Smooth muscle cell (in vitro differentiated cells): ENCODE results near the gene SSPN. TPM values are rescaled to one million over a fixed set of nuclear protein-coding genes. Genes with fewer than 3 reads are reported as not detected.

ENCODE experiments used
- DNase-seq: peaks from one replicate; lab custom pipeline; 2025; ENCODE audit not compliant: unreplicated experiment; lab: John Stamatoyannopoulos, UW
- H2AFZ ChIP-seq: fragments of 200-600 bp; sonication (generic); 2 replicates; pipeline ENCODE4 v1.6.0; 2016; ENCODE audit warnings: antibody characterized with exemption, low read depth, mild to moderate bottlenecking
- H3F3A ChIP-seq: fragments of 200-600 bp; sonication (generic); 2 replicates; pipeline ENCODE4 v1.6.0; 2017; ENCODE audit warnings: antibody characterized with exemption, low read depth
- H3K27ac ChIP-seq: fragments of 200-600 bp; sonication (generic); 2 replicates; pipeline ENCODE4 v1.5.1; 2016; ENCODE audit warnings: low read depth, mild to moderate bottlenecking
- H3K27me3 ChIP-seq: fragments of 200-600 bp; sonication (generic); 2 replicates; pipeline ENCODE4 v1.6.1; 2016; ENCODE audit warnings: low read depth, mild to moderate bottlenecking
- H3K36me3 ChIP-seq: fragments of 200-600 bp; sonication (generic); 2 replicates; pipeline ENCODE4 v1.5.1; 2016; ENCODE audit warnings: low read depth
- H3K4me1 ChIP-seq: fragments of 200-600 bp; sonication (generic); 2 replicates; pipeline ENCODE4 v1.5.1; 2016; ENCODE audit warnings: low read depth
- H3K4me2 ChIP-seq: fragments of 200-600 bp; sonication (generic); 2 replicates; pipeline ENCODE4 v1.6.0; 2016; ENCODE audit warnings: mild to moderate bottlenecking
- H3K4me3 ChIP-seq: fragments of 200-600 bp; sonication (generic); 2 replicates; pipeline ENCODE4 v1.5.1; 2016; ENCODE audit warnings: mild to moderate bottlenecking
- H3K79me2 ChIP-seq: fragments of 200-600 bp; sonication (generic); 2 replicates; pipeline ENCODE4 v1.6.0; 2016; ENCODE audit warnings: low read depth, mild to moderate bottlenecking
- H3K9ac ChIP-seq: fragments of 200-600 bp; sonication (generic); 2 replicates; pipeline ENCODE4 v1.6.0; 2016; ENCODE audit warnings: low read depth
- H3K9me3 ChIP-seq: fragments of 200-600 bp; sonication (generic); replicated peaks from 2 replicates; pipeline ENCODE4 v1.5.1; 2016; ENCODE audit warnings: low read depth
- H4K20me1 ChIP-seq: fragments of 200-600 bp; sonication (generic); 2 replicates; pipeline ENCODE4 v1.6.0; 2016; ENCODE audit warnings: low read depth
- CTCF ChIP-seq: fragments of 200-600 bp; sonication (generic); IDR thresholded peaks from 2 replicates; pipeline ENCODE4 v1.5.1; 2017; ENCODE audit warnings: borderline replicate concordance, mild to moderate bottlenecking, antibody characterized with exemption; ENCODE audit not compliant: insufficient read depth, poor library complexity, severe bottlenecking
- WGBS: methylation state at CpG from one replicate; pipeline ENCODE4 v1.1.7; 2016; ENCODE audit warnings: low lambda C conversion rate; 5-methylcytosine and 5-hydroxymethylcytosine counted together
- polyA plus RNA-seq: library from polyadenylated mRNA; unstranded; fragments of >200 nt; fragmentation: Nextera tagmentation; extraction: Ambion mirVana; gene quantifications from 2 replicates; pipeline ENCODE4 v1.2.1, GENCODE V29; 2016
- total RNA-seq: library from RNA; depleted of rRNA; stranded (reverse); fragments of >200 nt; gene quantifications from 2 replicates; pipeline ENCODE4 v1.2.3, GENCODE V29; 2014

Gene SSPN
- total and polyA plus RNA-seq, 2 experiments from 2014 or later = 22.6 to 24.4 TPM

- H2AFZ ChIP-seq = no peak overlapping the region
- no peak overlapping the region for H3K9ac ChIP-seq
- H3F3A ChIP-seq = no peaks in the 10 kb centered on the region
- no peaks in the 10 kb centered on the region for H3K9me3 ChIP-seq
- H3K27ac ChIP-seq = no peak overlapping the region
- H3K79me2 ChIP-seq = no peaks in the 10 kb centered on the region
- no peaks in the 10 kb centered on the region for H3K36me3 ChIP-seq
- no peaks in the 10 kb centered on the region for H3K4me1 ChIP-seq
- H4K20me1 ChIP-seq = no peaks in the 10 kb centered on the region
- TF ChIP-seq CTCF = no peak
- DNase-seq = no peak
- H3K27me3 ChIP-seq = no peaks in the 10 kb centered on the region
- H3K4me3 ChIP-seq = no peak overlapping the region
- H3K4me2 ChIP-seq = no peak overlapping the region
- 61% methylated on average over 1 of the region's 1 CpG for WGBS
Observed at GRCh38 chr12:26252946-26253345, 57.6 kb downstream of the SSPN start.

DNA sequence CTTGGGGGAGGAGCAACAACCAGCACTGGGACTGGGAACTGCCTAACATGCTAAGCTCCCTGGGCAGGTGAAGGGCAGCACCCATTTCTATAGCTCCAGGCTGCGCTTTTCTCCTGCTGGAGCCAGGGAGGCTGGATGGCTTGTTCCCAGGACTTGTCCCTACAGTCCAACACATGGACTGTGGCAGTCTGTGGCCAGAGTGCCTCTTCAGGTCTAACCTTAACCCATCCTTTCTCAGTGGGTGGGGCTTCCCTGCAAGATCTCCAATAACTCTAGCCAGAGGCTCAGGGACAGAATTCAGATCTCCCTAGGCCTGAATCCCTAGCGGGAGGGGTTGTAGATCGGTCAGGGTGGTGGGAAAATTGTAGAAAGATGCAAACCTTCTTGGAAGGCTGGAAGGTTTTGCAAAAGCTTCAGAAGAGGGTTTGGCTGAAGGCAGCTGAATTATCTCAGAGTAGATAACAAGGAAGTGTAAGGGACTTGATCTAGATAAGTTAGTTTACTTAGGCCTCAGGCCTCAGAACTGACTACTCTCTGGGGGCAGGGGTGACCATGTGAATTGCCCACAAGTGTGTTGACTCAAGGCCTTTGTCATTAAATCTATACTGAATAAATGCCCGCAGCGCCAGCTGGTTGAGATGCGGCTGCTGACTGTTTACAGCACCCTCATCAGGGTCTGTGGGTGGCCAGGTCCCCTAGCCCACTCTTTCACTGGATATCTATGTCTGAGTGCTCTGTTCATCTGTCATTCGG, 60.7 kb downstream of the SSPN start:
- H2AFZ ChIP-seq = no peak overlapping the region
- no peaks in the 10 kb centered on the region for H3K27me3 ChIP-seq
- H3K27ac ChIP-seq = no peak overlapping the region
- no peaks in the 10 kb centered on the region for H3K4me1 ChIP-seq
- H4K20me1 ChIP-seq = no peaks in the 10 kb centered on the region
- H3K9ac ChIP-seq = no peak overlapping the region
- H3K9me3 ChIP-seq = no peaks in the 10 kb centered on the region
- H3F3A ChIP-seq = no peaks in the 10 kb centered on the region
- 87% methylated on average over 7 of the region's 7 CpGs for WGBS
- no peak overlapping the region for H3K4me2 ChIP-seq
- no peak for TF ChIP-seq CTCF
- no peaks in the 10 kb centered on the region for H3K79me2 ChIP-seq
- H3K36me3 ChIP-seq = no peaks in the 10 kb centered on the region
- no peak for DNase-seq
- H3K4me3 ChIP-seq = no peak overlapping the region

DNA sequence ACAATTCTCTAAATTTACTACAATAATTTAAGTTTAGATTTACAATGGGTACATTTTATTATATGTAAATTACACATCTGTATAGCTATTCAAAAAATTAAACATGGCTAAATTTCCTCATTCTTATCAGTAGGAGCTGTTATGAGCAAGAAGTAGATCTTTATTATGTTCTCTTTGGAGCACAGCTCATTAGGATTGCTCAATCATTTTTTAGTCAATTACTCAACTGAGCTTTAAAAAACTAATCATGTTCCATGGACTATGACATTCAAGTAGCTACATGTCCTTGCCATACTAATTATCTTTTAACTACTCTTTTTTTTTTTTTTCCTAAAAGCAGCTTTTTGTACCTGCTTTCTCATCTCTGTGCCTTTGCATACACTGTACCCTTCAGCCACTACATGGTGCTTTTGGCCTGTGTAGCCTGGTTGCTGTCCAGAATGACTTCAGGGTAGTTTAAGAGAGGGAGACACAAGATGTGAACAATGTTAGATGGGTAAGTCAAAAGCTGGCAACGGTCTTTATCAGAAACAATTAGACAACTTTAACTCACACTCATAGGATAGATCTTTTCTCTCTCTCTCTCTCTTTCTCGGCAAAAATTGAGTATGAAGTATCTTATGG, 69.0 kb downstream of the SSPN start:
- no peak overlapping the region for H3K9ac ChIP-seq
- no peak for DNase-seq
- H3K79me2 ChIP-seq = no peaks in the 10 kb centered on the region
- no peak overlapping the region for H3K4me3 ChIP-seq
- no peak overlapping the region for H2AFZ ChIP-seq
- no peaks in the 10 kb centered on the region for H3K27me3 ChIP-seq
- H3K4me1 ChIP-seq = no peaks in the 10 kb centered on the region
- no peaks in the 10 kb centered on the region for H4K20me1 ChIP-seq
- H3F3A ChIP-seq = no peaks in the 10 kb centered on the region
- H3K27ac ChIP-seq = no peak overlapping the region
- H3K36me3 ChIP-seq = no peaks in the 10 kb centered on the region
- TF ChIP-seq CTCF = no peak
- no peaks in the 10 kb centered on the region for H3K9me3 ChIP-seq
- WGBS = 92% methylated on average over 2 of the region's 2 CpGs
- no peak overlapping the region for H3K4me2 ChIP-seq

DNA sequence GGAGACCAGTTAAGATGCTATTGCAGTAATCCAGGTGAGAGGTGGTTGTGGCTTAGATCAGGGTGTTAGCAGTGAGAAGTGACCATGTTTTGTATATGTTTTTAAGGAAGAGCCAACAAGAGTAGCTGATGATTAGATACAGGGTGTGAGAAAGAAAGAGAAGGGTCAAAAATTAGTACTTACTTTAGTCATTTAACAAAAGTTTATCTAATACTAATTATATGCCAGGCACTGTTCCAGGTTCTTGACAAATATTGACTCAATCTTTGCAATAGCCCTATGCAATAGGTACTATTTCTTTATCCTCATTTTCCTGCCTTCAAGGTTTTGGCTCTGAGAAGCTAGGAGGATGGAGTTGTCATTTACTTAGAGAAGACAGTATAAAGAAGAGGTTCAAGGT, 70.2 kb downstream of the SSPN start:
- H3K9me3 ChIP-seq = no peaks in the 10 kb centered on the region
- H3K27me3 ChIP-seq = no peaks in the 10 kb centered on the region
- H3K4me3 ChIP-seq = no peak overlapping the region
- no peaks in the 10 kb centered on the region for H4K20me1 ChIP-seq
- H3K79me2 ChIP-seq = no peaks in the 10 kb centered on the region
- no peak overlapping the region for H3K9ac ChIP-seq
- no peaks in the 10 kb centered on the region for H3K4me1 ChIP-seq
- H2AFZ ChIP-seq = no peak overlapping the region
- H3K27ac ChIP-seq = no peak overlapping the region
- DNase-seq = no peak
- H3K36me3 ChIP-seq = no peaks in the 10 kb centered on the region
- no peak overlapping the region for H3K4me2 ChIP-seq
- no peaks in the 10 kb centered on the region for H3F3A ChIP-seq
- TF ChIP-seq CTCF = no peak
